Karpas-422 (cell line): ENCODE results near the gene PRKAA2. TPM values are rescaled to one million over a fixed set of nuclear protein-coding genes. Genes with fewer than 3 reads are reported as not detected.

Source experiments
- DNase-seq: peaks from one replicate; pipeline ENCODE4 v3.0.0-alpha.2; 2015
- H2AFZ ChIP-seq: fragments of 200-600 bp; sonication (generic); 2 replicates; pipeline ENCODE4 v1.6.1; 2014; ENCODE audit warnings: antibody characterized with exemption, low read length, mixed read lengths
- H3K27ac ChIP-seq: fragments of 200-600 bp; sonication (generic); 2 replicates; pipeline ENCODE4 v1.5.1; 2014; ENCODE audit warnings: mild to moderate bottlenecking, low read length, moderate library complexity
- H3K27me3 ChIP-seq: fragments of 200-600 bp; sonication (generic); 2 replicates; pipeline ENCODE4 v1.6.1; 2014; ENCODE audit warnings: low read length, mixed read lengths
- H3K36me3 ChIP-seq: fragments of 200-600 bp; sonication (generic); 2 replicates; pipeline ENCODE4 v1.6.1; 2014; ENCODE audit warnings: low read length, mixed read lengths; ENCODE audit not compliant: insufficient read depth
- H3K4me1 ChIP-seq: fragments of 200-600 bp; sonication (generic); 2 replicates; pipeline ENCODE4 v1.6.1; 2014; ENCODE audit warnings: mild to moderate bottlenecking, low read length, mixed read lengths
- H3K4me2 ChIP-seq: fragments of 200-600 bp; sonication (generic); 2 replicates; pipeline ENCODE4 v1.6.1; 2014; ENCODE audit warnings: low read length, low read depth, mild to moderate bottlenecking; ENCODE audit not compliant: poor library complexity, severe bottlenecking
- H3K4me3 ChIP-seq: fragments of 200-600 bp; sonication (generic); 2 replicates; pipeline ENCODE4 v1.5.1; 2014; ENCODE audit warnings: mild to moderate bottlenecking, antibody characterized with exemption, low read length, mixed read lengths
- H3K79me2 ChIP-seq: fragments of 200-600 bp; sonication (generic); 2 replicates; pipeline ENCODE4 v1.6.1; 2014; ENCODE audit warnings: mild to moderate bottlenecking, low read length, mixed read lengths
- H3K9ac ChIP-seq: fragments of 200-600 bp; sonication (generic); 2 replicates; pipeline ENCODE4 v1.6.0; 2014; ENCODE audit warnings: low read length
- H3K9me2 ChIP-seq: fragments of 200-600 bp; sonication (generic), shearing (Covaris generic); replicated peaks from 2 replicates; pipeline ENCODE4 v1.6.0; 2014; ENCODE audit warnings: mild to moderate bottlenecking, low read length, moderate library complexity; ENCODE audit not compliant: insufficient read depth
- H3K9me3 ChIP-seq: fragments of 300-700, 200-600 bp; sonication (generic); 2 replicates; pipeline ENCODE4 v1.6.1; 2014; ENCODE audit warnings: low read length, mixed read lengths
- H4K20me1 ChIP-seq: fragments of 200-600 bp; sonication (generic); 2 replicates; pipeline ENCODE4 v1.6.1; 2014; ENCODE audit warnings: mild to moderate bottlenecking, antibody characterized with exemption, low read length, low read depth; ENCODE audit not compliant: insufficient read depth
- total RNA-seq: library from RNA; depleted of rRNA; stranded (reverse); fragments of >200 nt; shearing (Covaris generic); gene quantifications from 2 replicates; pipeline ENCODE4 v1.2.3, GENCODE V29; 2014; ENCODE audit warnings: low replicate concordance

The PRKAA2 gene
- total RNA-seq, 1 experiment from 2014 or later = not detected

GRCh38 chr1:56627636-56628039, 17.5 kb upstream of the PRKAA2 start:
- Histone ChIP-seq H3K27ac (no peak overlapping the region), H3K79me2 (no peaks in the 10 kb centered on the region), H3K27me3 (no peaks in the 10 kb centered on the region), H3K4me2 (no peak overlapping the region), H3K36me3 (no peaks in the 10 kb centered on the region), H2AFZ (no peak overlapping the region), H3K4me1 (peaks cover 5% of the 10 kb centered on the region; the same call in 1 of the 2 replicates), H3K9ac (no peak overlapping the region), H3K4me3 (no peak overlapping the region), H3K9me2 (no peaks in the 10 kb centered on the region), H4K20me1 (no peaks in the 10 kb centered on the region), H3K9me3 (no peaks in the 10 kb centered on the region)
- no peak for DNase-seq

- H3K79me2 ChIP-seq = no peaks in the 10 kb centered on the region
- H3K36me3 ChIP-seq = no peaks in the 10 kb centered on the region
- no peak overlapping the region for H3K27ac ChIP-seq
- no peaks in the 10 kb centered on the region for H3K27me3 ChIP-seq
- no peak for DNase-seq
- H3K4me1 ChIP-seq = peaks cover 5% of the 10 kb centered on the region; the same call in 1 of the 2 replicates
- no peaks in the 10 kb centered on the region for H3K9me3 ChIP-seq
- no peak overlapping the region for H3K9ac ChIP-seq
- no peak overlapping the region for H3K4me2 ChIP-seq
- no peaks in the 10 kb centered on the region for H3K9me2 ChIP-seq
- H3K4me3 ChIP-seq = no peak overlapping the region
- H4K20me1 ChIP-seq = no peaks in the 10 kb centered on the region
- no peak overlapping the region for H2AFZ ChIP-seq
These were observed 14.3 kb upstream of the PRKAA2 start for GRCh38 chr1:56630786-56631185.

DNA sequence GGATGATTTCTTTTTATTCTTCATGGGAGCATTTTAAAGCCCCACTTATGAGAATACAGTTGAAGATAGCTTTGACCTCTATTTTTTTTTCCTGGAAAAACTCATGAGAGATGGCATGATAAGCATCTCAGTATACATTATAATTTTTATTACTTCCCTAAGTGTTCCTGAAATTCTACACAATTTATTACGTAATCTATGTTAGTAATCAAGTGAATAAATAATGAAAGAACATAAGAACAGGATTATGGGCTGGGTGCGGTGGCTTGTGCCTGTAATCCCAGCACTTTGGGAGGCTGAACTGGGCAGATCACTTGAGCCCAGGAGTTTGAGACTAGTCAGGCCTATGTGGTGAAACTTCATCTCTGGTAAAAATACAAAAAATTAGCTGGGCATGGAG, 13.2 kb upstream of the PRKAA2 start:
- H3K36me3 ChIP-seq = no peaks in the 10 kb centered on the region
- H3K9me3 ChIP-seq = no peaks in the 10 kb centered on the region
- H3K4me1 ChIP-seq = no peaks in the 10 kb centered on the region
- no peak overlapping the region for H3K27ac ChIP-seq
- no peak overlapping the region for H3K4me2 ChIP-seq
- H4K20me1 ChIP-seq = no peaks in the 10 kb centered on the region
- no peak overlapping the region for H2AFZ ChIP-seq
- no peaks in the 10 kb centered on the region for H3K9me2 ChIP-seq
- no peaks in the 10 kb centered on the region for H3K27me3 ChIP-seq
- H3K9ac ChIP-seq = no peak overlapping the region
- H3K4me3 ChIP-seq = no peak overlapping the region
- no peaks in the 10 kb centered on the region for H3K79me2 ChIP-seq
- DNase-seq = no peak

DNA sequence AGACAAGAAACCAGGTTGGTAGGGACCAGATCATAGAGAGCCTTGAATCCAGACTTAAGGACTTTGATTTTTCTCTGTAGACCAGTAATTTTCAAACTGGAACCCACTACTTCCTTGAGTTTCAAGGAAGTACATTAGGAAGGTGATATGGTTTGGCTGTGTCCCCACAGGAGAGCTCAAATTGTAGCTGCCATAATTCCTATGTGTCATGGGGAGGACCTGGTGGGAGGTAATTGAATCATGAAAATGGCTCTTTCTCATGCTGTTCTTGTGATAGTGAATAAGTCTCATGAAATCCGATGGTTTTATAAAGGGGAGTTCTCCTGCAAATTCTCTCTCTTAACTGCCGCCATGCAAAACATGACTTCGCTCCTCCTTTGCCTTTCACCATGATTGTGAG, 10.1 kb upstream of the PRKAA2 start:
- Histone ChIP-seq H3K9ac (no peak overlapping the region), H3K36me3 (no peaks in the 10 kb centered on the region), H3K4me3 (no peak overlapping the region), H3K9me2 (no peaks in the 10 kb centered on the region), H3K79me2 (no peaks in the 10 kb centered on the region), H3K9me3 (no peaks in the 10 kb centered on the region), H3K4me1 (no peaks in the 10 kb centered on the region), H4K20me1 (no peaks in the 10 kb centered on the region), H3K27ac (no peak overlapping the region), H3K27me3 (no peaks in the 10 kb centered on the region), H2AFZ (no peak overlapping the region), H3K4me2 (no peak overlapping the region)
- DNase-seq = no peak

DNA sequence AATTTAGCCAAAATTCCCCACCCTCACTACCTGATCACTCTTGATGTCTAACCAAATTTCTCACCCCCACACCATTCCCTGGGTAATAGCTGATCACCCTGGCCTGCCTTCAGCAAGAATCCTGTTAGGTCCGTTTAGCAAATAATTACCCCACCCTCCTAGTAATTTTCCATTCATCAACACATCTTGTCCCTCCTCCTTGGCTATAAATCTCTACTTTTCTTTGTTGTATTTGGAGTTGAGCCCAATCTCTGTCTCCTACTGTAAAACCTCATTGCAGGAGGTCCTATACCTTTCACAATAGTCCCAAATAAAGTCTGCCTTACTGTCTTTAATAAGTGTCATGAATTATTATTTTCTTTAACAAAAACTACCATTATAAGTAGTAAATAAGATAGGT, 6.9 kb upstream of the PRKAA2 start:
- no peak overlapping the region for H3K4me2 ChIP-seq
- H3K9ac ChIP-seq = no peak overlapping the region
- H3K36me3 ChIP-seq = no peaks in the 10 kb centered on the region
- H3K9me3 ChIP-seq = no peaks in the 10 kb centered on the region
- no peaks in the 10 kb centered on the region for H3K79me2 ChIP-seq
- no peaks in the 10 kb centered on the region for H3K4me1 ChIP-seq
- no peaks in the 10 kb centered on the region for H4K20me1 ChIP-seq
- no peak overlapping the region for H2AFZ ChIP-seq
- H3K9me2 ChIP-seq = no peaks in the 10 kb centered on the region
- H3K27me3 ChIP-seq = no peaks in the 10 kb centered on the region
- no peak for DNase-seq
- H3K27ac ChIP-seq = no peak overlapping the region
- H3K4me3 ChIP-seq = no peak overlapping the region

DNA sequence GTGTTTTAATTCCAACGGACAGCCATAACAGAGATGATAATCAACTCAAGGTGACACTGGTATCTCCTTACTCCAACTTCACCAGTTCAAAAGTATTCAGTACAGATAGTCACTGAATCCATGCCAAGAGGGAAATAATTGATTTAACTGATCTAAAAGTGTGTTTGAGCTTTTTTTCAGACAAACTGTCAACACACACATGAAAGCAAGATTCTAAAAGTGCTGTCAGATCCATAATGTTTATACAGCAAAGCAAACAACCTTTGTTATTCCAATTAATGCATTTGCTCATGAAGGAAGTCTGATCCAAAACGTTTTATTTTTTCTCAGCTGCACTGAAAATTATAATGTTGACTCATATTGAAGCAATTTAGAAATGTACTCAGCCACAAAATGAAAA, 5.9 kb upstream of the PRKAA2 start:
- Histone ChIP-seq H3K4me1 (no peaks in the 10 kb centered on the region), H3K4me3 (no peak overlapping the region), H3K4me2 (no peak overlapping the region), H2AFZ (no peak overlapping the region), H3K9ac (no peak overlapping the region), H3K36me3 (no peaks in the 10 kb centered on the region), H3K27ac (no peak overlapping the region), H3K9me3 (no peaks in the 10 kb centered on the region), H3K27me3 (no peaks in the 10 kb centered on the region), H4K20me1 (no peaks in the 10 kb centered on the region), H3K9me2 (no peaks in the 10 kb centered on the region), H3K79me2 (no peaks in the 10 kb centered on the region)
- no peak for DNase-seq

- no peaks in the 10 kb centered on the region for H3K79me2 ChIP-seq
- H3K4me2 ChIP-seq = no peak overlapping the region
- H4K20me1 ChIP-seq = no peaks in the 10 kb centered on the region
- no peak overlapping the region for H3K9ac ChIP-seq
- H2AFZ ChIP-seq = no peak overlapping the region
- H3K36me3 ChIP-seq = no peaks in the 10 kb centered on the region
- H3K27me3 ChIP-seq = no peaks in the 10 kb centered on the region
- H3K4me3 ChIP-seq = no peak overlapping the region
- H3K27ac ChIP-seq = no peak overlapping the region
- no peaks in the 10 kb centered on the region for H3K9me2 ChIP-seq
- no peaks in the 10 kb centered on the region for H3K9me3 ChIP-seq
- no peaks in the 10 kb centered on the region for H3K4me1 ChIP-seq
- no peak for DNase-seq
These were observed 1.5 kb upstream of the PRKAA2 start for GRCh38 chr1:56643661-56644060.

GRCh38 chr1:56644064-56644918, 823 bp upstream of the PRKAA2 start:
- Histone ChIP-seq H3K9ac (no peak overlapping the region), H2AFZ (no peak overlapping the region), H3K4me2 (no peak overlapping the region), H3K27ac (no peak overlapping the region), H4K20me1 (no peaks in the 10 kb centered on the region), H3K4me3 (no peak overlapping the region), H3K79me2 (no peaks in the 10 kb centered on the region), H3K4me1 (no peaks in the 10 kb centered on the region), H3K36me3 (no peaks in the 10 kb centered on the region), H3K27me3 (no peaks in the 10 kb centered on the region), H3K9me2 (no peaks in the 10 kb centered on the region), H3K9me3 (no peaks in the 10 kb centered on the region)
- DNase-seq = no peak
